NCI-H748 treated with DMSO at 0.1 percent for 48 hours (cell line): Measurements from ENCODE around the gene KLK6.
"Not testable (repeated sequence)": the region's sequence is repeated elsewhere in the genome, so short reads cannot be mapped to it uniquely, and the experiment has no call there.

ENCODE experiments used
- DNase-seq: peaks from one replicate; lab custom pipeline; 2025; lab: John Stamatoyannopoulos, UW

Gene KLK6

GRCh38 chr19:50992666-50993035 lies 23.3 kb upstream of the KLK6 start:
- DNase-seq = no peak

DNA sequence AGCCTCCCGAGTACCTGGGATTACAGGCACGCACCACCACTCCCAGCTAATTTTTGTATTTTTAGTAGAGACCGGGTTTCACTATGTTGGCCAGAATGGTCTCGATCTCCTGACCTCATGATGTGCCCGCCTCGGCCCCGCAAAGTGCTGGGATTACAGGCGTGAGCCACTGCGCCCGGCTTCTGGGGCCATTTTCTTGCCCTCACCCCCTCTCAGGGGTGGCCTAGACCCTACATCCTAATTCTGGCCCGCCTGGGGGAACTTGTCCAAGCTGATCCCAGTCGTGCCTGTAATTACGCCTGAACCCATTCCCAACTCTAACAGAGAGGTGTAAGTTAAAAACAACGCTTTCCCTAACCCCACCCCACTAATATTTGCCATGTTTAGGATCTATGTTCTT lies 15.0 kb upstream of the KLK6 start:
- DNase-seq = not testable (repeated sequence)

GRCh38 chr19:50983625-50984292 lies 14.4 kb upstream of the KLK6 start, which contains the start of gene KLK7:
TSS of gene KLK7 (minus strand) at chr19:50983917. CDS start at chr19:50982399, 1,518 bp downstream.
- DNase-seq = no peak

DNA sequence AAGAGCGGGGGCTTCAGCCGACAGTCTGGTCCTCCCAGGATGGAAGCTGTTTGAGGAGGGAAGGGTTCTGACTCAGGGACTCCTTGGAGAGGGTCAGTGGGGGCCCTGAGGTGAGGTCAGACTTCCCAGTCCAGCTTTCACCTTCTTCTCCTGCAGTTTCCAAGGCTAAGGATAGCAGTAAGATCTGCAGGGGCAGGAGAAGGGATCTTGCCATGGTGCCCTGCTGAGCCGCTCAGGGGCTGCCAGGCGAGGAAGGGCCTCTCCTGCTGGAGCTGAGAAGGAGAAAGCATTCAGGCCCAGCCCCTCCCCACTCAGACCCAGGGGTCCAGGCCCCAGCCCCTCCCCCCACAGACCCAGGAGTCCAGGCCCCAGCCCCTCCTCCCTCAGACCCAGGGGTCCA lies 12.8 kb upstream of the KLK6 start:
- DNase-seq = no peak

- DNase-seq = no peak
Measured at GRCh38 chr19:50981587-50982146, 12.3 kb upstream of the KLK6 start.

GRCh38 chr19:50980208-50980607 lies 10.8 kb upstream of the KLK6 start:
- DNase-seq = no peak

GRCh38 chr19:50979758-50980157 lies 10.4 kb upstream of the KLK6 start:
- DNase-seq = no peak

GRCh38 chr19:50978772-50979390 lies 9.5 kb upstream of the KLK6 start:
- DNase-seq = no peak

- no peak for DNase-seq
Measured at GRCh38 chr19:50977626-50978025, 8.2 kb upstream of the KLK6 start.

GRCh38 chr19:50975766-50976165 lies 6.4 kb upstream of the KLK6 start:
- no peak for DNase-seq

DNA sequence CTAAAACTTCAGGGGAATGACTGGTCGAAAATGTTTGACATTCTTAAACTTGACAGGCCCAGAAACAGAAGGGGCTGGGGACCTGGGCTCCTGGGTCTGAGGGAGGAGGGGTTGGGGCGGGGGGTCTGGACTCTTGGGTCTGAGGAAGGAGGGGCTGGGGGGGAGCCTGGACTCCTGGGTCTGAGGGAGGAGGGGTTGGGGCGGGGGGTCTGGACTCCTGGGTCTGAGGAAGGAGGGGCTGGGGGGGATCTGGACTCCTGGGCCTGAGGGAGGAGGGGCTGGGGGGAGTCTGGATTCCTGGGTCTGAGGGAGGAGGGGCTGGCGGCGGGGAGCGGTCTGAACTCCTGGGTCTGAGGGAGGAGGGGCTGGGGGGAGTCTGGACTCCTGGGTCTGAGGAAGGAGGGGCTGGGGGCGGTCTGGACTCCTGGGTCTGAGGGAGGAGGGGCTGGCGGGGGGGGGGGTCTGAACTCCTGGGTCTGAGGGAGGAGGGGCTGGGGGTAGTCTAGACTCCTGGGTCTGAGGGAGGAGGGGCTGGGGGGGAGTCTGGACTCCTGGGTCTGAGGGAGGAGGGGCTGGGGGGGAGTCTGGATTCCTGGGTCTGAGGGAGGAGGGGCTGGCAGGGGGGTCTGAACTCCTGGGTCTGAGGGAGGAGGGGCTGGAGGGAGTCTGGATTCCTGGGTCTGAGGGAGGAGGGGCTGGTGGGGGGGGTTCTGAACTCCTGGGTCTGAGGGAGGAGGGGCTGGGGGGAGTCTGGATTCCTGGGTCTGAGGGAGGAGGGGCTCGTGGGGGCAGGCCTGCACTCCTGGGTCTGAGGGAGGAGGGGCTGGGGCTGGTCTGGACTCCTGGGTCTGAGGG lies 5.5 kb upstream of the KLK6 start:
- DNase-seq = no peak

- no peak for DNase-seq
Measured at GRCh38 chr19:50972795-50973376, 3.5 kb upstream of the KLK6 start.

DNA sequence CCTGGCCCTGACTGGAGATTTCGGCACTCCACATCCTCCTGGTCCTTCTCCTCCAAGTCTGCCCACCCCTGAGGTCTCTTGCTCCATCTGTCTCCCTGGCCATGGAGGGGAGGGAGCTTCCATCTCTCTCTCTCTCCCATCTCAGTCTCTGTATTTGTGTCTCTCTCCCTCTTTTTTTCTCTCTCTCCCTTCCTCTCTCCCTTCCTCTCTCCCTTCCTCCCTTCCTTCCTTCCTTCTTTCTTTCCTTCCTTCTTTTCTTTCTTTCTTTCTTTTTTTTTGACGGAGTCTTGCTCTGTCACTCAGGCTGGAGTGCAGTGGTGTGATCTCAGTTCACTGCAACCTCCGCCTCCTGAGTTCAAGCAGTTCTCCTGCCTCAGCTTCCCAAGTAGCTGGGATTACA lies 419 bp upstream of the KLK6 start:
- not testable (repeated sequence) for DNase-seq

GRCh38 chr19:50968716-50969412 lies 527 bp downstream of the KLK6 start:
- DNase-seq = no peak

DNA sequence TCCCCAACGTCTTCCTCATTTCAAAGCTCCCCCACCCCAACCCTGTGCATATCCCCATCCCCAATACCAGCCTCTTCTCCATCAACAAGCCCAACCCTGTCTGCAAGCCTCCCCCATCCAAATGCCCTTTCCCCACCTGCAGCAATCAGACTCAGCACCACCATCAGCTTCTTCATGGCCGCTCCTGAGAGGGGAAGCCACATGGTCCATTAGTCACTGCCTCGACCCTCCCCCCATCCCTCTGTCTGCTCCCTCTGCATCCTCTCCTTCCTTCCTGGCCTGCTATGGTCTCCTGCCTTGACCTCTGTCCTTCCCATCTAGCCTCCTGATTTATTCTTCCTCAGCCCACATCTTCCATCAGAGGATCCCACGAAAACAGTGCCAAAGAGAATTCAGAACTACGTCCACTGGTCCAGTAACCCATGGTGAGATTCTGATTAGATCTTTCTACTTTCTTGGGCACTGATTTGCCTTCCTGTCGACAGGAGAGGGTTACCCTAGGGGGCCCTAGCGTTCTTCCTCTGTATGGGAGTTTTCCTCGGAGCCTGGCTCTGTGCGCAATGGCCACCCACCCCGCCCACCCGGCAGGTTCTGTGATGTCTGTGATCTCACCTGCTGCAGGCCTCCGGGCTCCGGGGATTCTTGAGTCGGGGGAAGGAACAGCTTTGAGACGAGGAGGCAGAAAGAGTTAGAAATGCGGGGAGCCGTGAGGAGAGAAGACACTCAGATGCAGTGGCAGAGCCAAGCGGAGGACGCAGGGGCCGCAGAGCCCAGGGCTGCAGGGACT lies 1.3 kb downstream of the KLK6 start:
- no peak for DNase-seq

DNA sequence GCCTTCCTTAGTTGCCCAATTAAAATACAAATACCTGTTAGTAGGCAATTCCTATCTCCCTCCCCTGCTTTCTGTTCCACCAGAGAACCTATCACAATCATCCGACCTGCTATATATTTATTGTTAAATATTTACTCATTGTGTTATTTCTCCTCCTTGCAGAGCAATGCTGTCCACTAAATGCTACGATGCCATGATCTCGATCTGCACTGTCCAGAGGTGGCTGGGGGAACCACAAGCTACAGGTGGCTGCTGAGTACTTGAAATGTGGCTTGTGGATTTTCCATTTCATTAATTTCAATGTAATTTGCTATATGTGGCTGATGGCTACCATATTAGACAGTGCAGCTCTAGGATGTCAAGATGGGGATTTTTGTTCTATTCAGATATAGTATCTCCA lies 5.1 kb downstream of the KLK6 start:
- no peak for DNase-seq

GRCh38 chr19:50963381-50963780 lies 6.0 kb downstream of the KLK6 start:
- DNase-seq = no peak

DNA sequence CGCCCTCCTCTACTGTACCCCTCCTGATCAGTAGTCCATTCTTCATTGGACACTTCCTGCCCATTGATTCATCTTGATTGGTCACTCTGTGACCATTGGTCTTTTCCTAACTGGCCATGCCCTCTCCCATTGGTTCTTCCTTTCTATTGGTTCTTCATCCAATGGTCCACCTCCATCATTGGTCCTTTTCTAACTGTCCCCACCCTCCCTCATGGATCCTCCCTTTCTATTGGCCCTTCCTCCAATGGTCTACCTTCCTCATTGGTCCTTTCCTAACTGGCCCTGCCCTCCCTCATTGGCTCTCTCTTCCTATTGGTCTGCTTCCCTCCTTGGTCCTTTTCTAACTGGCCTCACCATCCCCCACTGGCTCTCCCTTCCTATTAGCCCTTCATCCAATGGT lies 7.1 kb downstream of the KLK6 start:
- no peak for DNase-seq

GRCh38 chr19:50959731-50960500 lies 9.5 kb downstream of the KLK6 start:
- no peak for DNase-seq

DNA sequence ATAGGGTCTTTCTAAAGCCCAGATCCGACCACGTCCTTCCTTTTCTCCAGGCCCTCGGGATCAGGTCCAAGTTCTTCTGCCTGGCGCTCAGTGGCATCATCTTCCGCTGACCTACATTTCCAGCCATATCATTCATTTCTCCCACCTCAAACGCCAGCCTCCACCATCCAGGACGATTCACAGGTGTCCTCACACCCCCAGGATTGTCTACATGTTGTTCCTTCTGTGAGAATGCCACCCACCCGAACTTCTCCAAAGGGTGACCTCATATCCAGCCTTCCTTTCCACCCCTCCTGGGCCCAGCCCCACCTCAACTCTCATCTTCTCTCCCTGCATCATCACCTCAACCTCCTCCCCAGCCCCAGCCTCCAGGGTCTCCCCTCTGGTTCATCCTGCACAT lies 11.8 kb downstream of the KLK6 start:
- DNase-seq = no peak
